Measurements from ENCODE around the gene MYOZ1.

DNA sequence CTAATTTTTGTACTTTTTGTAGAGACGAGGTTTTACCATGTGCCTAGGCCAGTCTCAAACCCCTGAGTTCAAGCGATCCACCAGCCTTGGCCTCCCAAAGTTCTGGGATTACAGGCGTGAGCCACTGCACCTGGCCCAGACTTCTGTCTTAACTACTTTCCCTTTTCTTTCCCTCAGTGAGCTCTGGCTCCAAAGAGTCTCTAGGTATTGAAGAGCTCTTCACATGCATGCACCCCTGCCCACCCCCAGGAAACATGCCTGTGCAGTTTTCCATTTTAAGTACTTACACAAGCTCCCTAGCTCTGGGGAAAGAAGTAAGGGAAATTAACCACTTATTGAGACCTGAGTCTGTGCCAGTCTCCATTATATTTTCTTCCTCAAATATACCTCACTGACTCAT lies 2.0 kb downstream of the MYOZ1 start:
- TF ChIP-seq, protein P1, sequence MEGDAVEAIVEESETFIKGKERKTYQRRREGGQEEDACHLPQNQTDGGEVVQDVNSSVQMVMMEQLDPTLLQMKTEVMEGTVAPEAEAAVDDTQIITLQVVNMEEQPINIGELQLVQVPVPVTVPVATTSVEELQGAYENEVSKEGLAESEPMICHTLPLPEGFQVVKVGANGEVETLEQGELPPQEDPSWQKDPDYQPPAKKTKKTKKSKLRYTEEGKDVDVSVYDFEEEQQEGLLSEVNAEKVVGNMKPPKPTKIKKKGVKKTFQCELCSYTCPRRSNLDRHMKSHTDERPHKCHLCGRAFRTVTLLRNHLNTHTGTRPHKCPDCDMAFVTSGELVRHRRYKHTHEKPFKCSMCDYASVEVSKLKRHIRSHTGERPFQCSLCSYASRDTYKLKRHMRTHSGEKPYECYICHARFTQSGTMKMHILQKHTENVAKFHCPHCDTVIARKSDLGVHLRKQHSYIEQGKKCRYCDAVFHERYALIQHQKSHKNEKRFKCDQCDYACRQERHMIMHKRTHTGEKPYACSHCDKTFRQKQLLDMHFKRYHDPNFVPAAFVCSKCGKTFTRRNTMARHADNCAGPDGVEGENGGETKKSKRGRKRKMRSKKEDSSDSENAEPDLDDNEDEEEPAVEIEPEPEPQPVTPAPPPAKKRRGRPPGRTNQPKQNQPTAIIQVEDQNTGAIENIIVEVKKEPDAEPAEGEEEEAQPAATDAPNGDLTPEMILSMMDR (IDR thresholded peaks at IDR 0.05; ENCODE audit: insufficient read depth, low read length, poor library complexity, severe bottlenecking), result no peak
- TF ChIP-seq EZH2phosphoT487 (conservative IDR thresholded peaks at IDR 0.05; ENCODE audit: low read length), result no peak

Data from SU-DHL-6 (cell line).